ENCODE measurements around the gene KCNA2.

The KCNA2 gene

DNA sequence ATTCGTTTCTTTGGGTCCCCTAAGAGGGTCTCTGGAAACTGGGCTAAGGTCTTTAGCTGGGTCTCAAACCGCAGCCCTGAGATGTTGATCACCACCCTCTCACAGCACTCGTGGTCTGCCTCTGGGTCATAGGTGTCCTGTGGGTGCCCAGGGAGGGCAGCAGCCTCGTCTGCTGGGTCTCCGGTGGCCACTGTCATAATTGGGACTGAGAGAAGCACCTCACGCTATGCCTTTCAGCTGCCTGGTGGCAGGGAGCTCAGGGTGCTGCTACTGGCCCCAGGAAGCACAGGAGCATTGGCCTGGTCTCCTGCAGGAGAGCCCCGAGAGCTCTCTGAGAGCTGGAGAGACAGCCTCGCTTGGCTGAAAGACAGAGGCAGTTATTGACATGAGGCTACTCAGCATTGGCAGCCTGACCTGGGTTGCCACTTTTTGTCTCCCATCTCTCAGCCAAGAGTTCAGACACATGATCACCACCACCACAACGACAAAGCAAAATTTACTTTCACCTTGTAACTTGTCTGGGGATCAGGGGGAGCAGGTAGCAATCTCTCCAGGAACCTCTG lies 1.5 kb downstream of the KCNA2 start:
- no peak overlapping the region for H3K4me3 ChIP-seq (ENCODE audit: low read depth, low read length)
- TF ChIP-seq, protein P1, sequence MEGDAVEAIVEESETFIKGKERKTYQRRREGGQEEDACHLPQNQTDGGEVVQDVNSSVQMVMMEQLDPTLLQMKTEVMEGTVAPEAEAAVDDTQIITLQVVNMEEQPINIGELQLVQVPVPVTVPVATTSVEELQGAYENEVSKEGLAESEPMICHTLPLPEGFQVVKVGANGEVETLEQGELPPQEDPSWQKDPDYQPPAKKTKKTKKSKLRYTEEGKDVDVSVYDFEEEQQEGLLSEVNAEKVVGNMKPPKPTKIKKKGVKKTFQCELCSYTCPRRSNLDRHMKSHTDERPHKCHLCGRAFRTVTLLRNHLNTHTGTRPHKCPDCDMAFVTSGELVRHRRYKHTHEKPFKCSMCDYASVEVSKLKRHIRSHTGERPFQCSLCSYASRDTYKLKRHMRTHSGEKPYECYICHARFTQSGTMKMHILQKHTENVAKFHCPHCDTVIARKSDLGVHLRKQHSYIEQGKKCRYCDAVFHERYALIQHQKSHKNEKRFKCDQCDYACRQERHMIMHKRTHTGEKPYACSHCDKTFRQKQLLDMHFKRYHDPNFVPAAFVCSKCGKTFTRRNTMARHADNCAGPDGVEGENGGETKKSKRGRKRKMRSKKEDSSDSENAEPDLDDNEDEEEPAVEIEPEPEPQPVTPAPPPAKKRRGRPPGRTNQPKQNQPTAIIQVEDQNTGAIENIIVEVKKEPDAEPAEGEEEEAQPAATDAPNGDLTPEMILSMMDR (conservative IDR thresholded peaks at IDR 0.05; ENCODE audit: low read depth, low read length) = no peak
- no peak for DNase-seq (ENCODE audit: low read depth)

DNA sequence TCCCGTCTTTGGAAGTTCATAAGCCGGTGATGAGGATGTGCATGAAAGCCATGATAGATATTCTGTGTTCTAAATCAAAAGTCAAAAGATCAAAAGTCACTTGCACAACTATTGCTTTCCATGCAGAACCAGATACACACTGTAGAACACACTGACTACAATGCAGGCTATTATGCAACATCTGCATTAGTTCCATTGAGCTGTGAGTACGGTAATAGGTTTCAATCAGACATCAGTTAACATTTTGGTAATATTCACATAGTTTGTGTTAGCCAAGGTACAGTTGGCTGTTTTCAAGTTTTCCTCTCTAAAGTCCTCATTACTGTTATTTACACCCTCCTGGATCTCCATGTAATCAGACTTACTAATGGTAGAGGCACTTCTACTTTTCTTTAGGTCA lies 3.1 kb downstream of the KCNA2 start:
- DNase-seq (ENCODE audit: low read depth) = no peak
- TF ChIP-seq, protein P1 (conservative IDR thresholded peaks at IDR 0.05; ENCODE audit: low read depth, low read length) = no peak
- no peak overlapping the region for H3K4me3 ChIP-seq (ENCODE audit: low read depth, low read length)

DNA sequence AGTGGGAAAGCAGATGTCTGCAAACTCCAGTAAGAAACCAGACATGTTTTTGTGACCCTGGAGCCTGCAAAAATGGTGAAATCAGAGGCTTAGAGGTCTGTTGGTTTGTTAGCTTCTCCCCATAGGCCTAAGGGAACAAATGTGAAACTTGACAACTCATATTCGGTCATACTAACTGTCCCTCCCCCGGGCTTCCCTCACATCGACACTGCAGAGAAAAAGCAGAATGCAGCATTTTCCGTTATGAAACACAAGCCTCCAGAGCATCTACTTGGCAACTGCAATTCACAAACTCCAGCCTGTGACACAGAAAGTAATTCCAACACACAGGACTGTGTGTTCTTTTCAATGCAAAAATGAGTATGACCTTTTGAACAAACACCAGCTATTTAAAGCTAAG lies 3.7 kb downstream of the KCNA2 start:
- TF ChIP-seq, protein P1 (conservative IDR thresholded peaks at IDR 0.05; ENCODE audit: low read depth, low read length) = no peak
- DNase-seq (ENCODE audit: low read depth) = no peak
- H3K4me3 ChIP-seq (ENCODE audit: low read depth, low read length) = no peak overlapping the region

DNA sequence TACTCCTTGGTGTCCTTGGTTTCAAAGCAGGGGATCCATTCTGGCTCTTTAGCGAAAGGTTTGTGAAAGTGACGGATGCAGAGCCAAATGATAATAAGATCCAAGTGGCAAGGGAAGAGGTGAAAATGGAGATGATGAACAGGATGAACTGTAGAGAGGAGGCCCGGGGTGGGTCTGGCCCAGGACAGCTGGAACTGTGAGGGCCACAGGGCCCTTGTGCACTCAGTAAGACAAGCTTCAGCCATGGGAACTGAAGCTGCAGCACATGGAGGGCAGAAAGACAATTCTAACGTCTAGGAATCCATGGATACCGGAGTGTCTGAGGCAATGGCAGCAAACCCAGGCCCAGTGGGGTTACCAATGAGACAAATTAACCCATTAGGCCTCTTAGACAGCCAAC lies 4.8 kb downstream of the KCNA2 start:
- no peak overlapping the region for H3K4me3 ChIP-seq (ENCODE audit: low read depth, low read length)
- no peak for DNase-seq (ENCODE audit: low read depth)
- TF ChIP-seq, protein P1 (conservative IDR thresholded peaks at IDR 0.05; ENCODE audit: low read depth, low read length) = no peak

DNA sequence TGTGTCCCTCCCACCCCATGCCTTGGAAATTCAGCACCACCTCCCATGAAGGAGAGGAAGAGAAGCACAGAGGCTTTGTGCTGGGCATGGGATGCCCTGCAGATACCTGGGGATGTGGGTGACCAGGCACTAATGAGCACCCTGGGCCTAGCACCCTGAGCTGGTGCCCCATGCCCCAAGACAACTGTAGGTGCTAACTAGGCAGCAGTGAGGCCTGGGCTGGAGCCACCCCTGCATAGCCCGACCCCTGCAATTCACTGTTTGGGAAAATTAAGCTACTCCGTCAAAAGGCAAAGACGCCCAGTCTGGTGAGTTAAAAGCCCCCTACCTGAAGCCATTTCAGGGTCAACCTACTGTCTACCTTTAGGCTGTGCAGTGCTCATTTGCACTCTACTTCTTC lies 5.4 kb downstream of the KCNA2 start:
- no peak overlapping the region for H3K4me3 ChIP-seq (ENCODE audit: low read depth, low read length)
- TF ChIP-seq, protein P1 (conservative IDR thresholded peaks at IDR 0.05; ENCODE audit: low read depth, low read length) = no peak
- no peak for DNase-seq (ENCODE audit: low read depth)

DNA sequence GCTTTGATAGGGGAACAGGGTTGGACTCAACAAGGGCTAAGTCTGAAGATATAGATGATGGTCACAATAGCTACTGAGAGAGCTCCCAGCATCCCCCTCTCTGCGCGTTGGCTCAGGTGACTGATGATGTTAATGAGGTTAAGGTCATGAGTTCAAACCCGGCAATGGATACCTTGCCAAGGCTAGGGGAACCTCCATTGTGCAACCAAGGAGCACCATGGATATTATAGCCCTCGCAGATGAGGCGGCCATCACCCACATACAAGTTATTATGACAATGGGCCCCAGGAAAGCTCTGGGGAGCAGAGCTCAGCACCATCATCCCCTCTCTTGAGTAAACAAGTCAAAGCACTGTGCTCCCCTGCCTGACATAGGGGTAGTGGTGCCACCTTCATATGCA lies 8.2 kb downstream of the KCNA2 start:
- no peak for DNase-seq (ENCODE audit: low read depth)
- TF ChIP-seq, protein P1 (conservative IDR thresholded peaks at IDR 0.05; ENCODE audit: low read depth, low read length) = no peak

DNA sequence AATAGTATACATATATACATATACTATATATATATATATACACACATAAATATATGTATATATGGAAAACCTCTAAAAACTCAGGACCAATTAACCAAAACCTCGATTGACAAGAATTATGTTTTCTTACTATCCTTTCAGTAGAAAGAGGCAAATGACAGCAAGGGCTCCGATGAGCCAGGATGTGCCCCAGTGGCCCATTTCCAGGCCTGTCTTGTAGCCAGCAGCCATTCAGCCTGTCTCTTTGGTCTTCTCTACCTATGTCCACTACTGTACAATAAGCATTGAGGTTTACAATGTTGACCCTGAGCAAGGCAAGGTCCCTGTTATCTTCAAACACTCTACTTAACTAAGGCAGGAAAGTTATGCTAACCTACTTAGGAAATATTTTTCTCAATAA lies 9.8 kb downstream of the KCNA2 start:
- no peak for DNase-seq (ENCODE audit: low read depth)
- no peak overlapping the region for H3K4me3 ChIP-seq (ENCODE audit: low read depth, low read length)
- TF ChIP-seq, protein P1 (conservative IDR thresholded peaks at IDR 0.05; ENCODE audit: low read depth, low read length) = no peak

More for the DNA sequence above, 8.2 kb downstream of the KCNA2 start:
- H3K4me3 ChIP-seq (ENCODE audit: low read depth, low read length) = no peak overlapping the region

Measured in choroid plexus epithelial cell (primary cell).